PFSK-1 (cell line): ENCODE measurements around the gene TRIP10.

ENCODE experiments used
- FOXP2 ChIP-seq: optimal IDR thresholded peaks from 2 replicates; pipeline ENCODE3; 2011; ENCODE audit warnings: borderline replicate concordance, control low read depth, inconsistent platforms; ENCODE audit not compliant: insufficient read depth; ENCODE audit errors: extremely low read length, extremely low read depth
- POLR2AphosphoS5 ChIP-seq: IDR thresholded peaks from 2 replicates; pipeline ENCODE4 v1.6.1; 2012; ENCODE audit warnings: low read depth, mild to moderate bottlenecking, control low read depth, low read length, moderate library complexity
- SIN3A ChIP-seq: IDR thresholded peaks from 2 replicates; pipeline ENCODE4 v1.6.1; 2012; ENCODE audit warnings: mild to moderate bottlenecking, low read length, moderate library complexity, borderline replicate concordance; ENCODE audit not compliant: insufficient read depth
- TAF1 ChIP-seq: IDR thresholded peaks from 2 replicates; pipeline ENCODE4 v1.6.1; 2012; ENCODE audit warnings: low read length, control low read depth, borderline replicate concordance; ENCODE audit not compliant: insufficient read depth
- TF ChIP-seq, protein P1 (sequence below), 2 experiments: IDR thresholded peaks; 2 replicates each; pipeline versions ENCODE4 v1.6.1 to v1.8.0; 2011 to 2012; ENCODE audit warnings: low read depth in 2 of 2, low read length in 2 of 2, control low read depth in 1 of 2, inconsistent platforms in 1 of 2, mild to moderate bottlenecking in 1 of 2, moderate library complexity in 1 of 2; ENCODE audit not compliant: insufficient read depth in 1 of 2

The TRIP10 gene

DNA sequence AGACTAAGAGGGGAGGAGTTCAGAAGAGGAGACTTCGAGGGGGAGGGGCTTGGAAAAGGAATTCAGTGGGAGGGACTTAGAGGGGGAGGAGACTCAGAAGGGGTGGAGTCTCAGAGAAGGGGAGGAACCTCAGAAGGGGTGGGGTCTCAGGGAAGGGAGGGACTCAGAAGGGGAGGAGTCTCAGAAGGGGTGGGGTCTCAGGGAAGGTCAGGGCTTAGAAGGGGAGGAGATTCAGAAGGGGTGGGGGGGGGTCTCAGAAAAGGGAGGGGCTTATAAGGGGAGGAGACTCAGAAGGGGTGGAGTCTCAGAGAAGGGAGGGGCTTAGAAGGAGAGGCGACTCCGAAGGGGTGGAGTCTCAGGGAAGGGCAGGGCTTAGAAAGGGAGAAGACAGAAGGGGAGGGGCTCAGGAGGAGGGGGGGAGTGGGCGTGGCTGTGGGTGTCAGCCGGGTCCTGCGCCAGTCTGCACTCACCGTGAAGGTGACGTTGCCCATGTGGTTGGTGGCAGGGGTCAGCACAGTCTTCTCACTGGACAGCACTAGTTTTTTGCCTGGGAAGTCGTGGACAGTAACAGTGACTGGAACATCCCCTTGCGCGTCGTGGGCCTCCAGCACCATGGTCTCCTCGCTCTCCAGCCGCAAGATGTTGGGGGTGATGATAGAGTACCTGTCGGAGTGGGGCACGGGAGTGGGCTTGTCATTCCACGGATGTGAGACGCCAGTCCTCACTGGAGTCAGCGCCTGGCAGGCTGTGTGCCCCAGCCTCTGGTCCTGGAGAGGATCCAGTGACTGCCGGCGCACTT, 20.5 kb upstream of the TRIP10 start:
- TF ChIP-seq, protein P1, sequence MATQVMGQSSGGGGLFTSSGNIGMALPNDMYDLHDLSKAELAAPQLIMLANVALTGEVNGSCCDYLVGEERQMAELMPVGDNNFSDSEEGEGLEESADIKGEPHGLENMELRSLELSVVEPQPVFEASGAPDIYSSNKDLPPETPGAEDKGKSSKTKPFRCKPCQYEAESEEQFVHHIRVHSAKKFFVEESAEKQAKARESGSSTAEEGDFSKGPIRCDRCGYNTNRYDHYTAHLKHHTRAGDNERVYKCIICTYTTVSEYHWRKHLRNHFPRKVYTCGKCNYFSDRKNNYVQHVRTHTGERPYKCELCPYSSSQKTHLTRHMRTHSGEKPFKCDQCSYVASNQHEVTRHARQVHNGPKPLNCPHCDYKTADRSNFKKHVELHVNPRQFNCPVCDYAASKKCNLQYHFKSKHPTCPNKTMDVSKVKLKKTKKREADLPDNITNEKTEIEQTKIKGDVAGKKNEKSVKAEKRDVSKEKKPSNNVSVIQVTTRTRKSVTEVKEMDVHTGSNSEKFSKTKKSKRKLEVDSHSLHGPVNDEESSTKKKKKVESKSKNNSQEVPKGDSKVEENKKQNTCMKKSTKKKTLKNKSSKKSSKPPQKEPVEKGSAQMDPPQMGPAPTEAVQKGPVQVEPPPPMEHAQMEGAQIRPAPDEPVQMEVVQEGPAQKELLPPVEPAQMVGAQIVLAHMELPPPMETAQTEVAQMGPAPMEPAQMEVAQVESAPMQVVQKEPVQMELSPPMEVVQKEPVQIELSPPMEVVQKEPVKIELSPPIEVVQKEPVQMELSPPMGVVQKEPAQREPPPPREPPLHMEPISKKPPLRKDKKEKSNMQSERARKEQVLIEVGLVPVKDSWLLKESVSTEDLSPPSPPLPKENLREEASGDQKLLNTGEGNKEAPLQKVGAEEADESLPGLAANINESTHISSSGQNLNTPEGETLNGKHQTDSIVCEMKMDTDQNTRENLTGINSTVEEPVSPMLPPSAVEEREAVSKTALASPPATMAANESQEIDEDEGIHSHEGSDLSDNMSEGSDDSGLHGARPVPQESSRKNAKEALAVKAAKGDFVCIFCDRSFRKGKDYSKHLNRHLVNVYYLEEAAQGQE (IDR thresholded peaks at IDR 0.05; ENCODE audit: insufficient read depth in 1 of 2, low read depth in 2 of 2, low read length in 2 of 2) = no peak
- TF ChIP-seq POLR2AphosphoS5 = no peak
- TF ChIP-seq SIN3A = no peak
- no peak for TF ChIP-seq TAF1
- TF ChIP-seq FOXP2 = no peak

DNA sequence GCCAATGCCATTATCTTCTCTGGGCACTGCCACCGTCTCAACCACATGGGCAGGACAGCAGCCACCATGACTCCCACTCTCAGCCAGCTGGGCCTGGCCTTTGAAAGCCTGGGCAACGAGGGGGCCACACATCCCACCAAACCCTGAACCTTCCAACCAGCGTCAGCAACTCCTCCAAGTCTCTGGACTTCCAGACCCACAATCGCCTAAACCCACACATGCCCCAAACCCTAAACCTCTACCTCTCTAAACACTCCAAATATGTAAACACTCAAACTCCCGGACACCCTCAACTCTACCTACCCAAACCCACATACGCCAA, 20.0 kb upstream of the TRIP10 start:
- no peak for TF ChIP-seq TAF1
- TF ChIP-seq POLR2AphosphoS5 = no peak
- TF ChIP-seq FOXP2 = no peak
- TF ChIP-seq, protein P1 (IDR thresholded peaks at IDR 0.05; ENCODE audit: insufficient read depth in 1 of 2, low read depth in 2 of 2, low read length in 2 of 2) = no peak
- TF ChIP-seq SIN3A = no peak

DNA sequence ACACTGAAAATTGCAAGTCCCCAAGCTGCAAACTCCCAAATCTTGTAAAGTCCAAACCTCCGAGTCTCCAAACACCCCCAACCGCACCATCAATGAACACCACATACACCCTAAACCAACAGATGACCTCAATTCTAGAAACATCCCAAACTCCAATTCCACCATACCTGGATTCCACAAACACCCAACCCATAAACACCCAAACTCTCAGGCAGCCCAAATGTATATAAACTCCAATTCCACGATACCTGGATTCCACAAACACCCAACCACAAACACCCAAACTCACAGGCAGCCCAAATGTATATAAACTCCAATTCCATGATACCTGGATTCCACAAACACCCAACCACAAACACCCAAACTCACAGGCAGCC, 19.5 kb upstream of the TRIP10 start:
- TF ChIP-seq FOXP2 (no peak), TAF1 (no peak), POLR2AphosphoS5 (no peak)

DNA sequence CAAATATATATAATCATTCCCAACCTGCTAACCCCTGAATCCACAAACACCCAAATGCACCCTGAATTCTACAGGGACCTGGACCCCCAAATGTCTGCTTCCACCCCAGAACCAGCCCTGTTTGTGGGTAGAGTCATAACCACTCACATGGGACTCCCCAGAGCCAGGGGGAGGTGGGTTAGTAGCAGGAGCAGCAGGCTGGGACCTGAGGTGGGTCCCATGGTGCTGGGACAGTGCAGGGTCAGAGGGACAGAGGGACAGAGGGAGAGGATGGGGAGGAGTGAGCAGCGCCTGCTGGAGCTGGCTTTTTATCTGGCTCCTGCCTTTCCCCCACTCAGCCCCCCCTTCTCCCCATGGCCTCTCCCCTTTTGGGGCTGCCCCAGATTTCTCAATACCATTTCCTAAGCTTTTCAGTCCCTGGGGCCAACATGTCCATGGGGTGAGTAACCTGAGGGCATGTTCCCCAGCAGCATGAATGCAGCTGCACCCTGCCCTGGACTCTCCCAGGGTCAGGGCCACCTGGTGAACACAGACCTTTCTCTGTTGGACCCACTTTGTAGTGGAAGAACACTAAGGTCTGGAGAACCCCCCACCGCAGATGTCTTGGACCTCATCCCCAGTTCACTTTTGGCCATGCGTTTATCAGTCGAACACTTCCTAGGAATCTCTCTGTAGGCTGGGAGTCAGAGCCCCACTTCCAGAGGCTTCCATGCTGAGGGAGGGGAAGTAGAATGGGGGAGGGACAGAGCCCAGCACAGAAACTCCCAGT, 18.9 kb upstream of the TRIP10 start, which contains the start of gene C3:
C3 (minus strand) TSS at position 282 of the 769 bp plus-strand sequence; CDS start at position 221, 61 bp downstream.
- TF ChIP-seq POLR2AphosphoS5 = no peak
- no peak for TF ChIP-seq FOXP2
- no peak for TF ChIP-seq SIN3A
- no peak for TF ChIP-seq TAF1
- TF ChIP-seq, protein P1 (IDR thresholded peaks at IDR 0.05; ENCODE audit: insufficient read depth in 1 of 2, low read depth in 2 of 2, low read length in 2 of 2) = no peak

DNA sequence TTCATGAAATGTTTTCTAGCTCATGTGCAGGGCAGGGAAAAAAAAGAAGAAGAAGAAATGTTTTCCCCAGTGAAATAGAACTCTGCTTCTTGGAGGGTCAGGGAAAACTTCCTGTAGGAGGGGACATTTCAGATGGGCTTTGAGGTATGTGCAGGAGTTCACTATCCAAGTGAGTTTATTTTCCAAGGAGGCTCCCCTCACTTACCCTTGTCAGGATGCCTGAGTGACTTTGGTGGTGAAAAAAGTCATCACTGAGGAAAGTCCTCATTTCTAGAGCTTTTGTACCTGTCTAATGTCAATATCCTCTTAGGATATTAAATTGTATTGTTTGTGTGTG, 18.4 kb upstream of the TRIP10 start:
- TF ChIP-seq, protein P1 (IDR thresholded peaks at IDR 0.05; ENCODE audit: insufficient read depth in 1 of 2, low read depth in 2 of 2, low read length in 2 of 2) = no peak
- TF ChIP-seq TAF1 (no peak), SIN3A (no peak), FOXP2 (no peak), POLR2AphosphoS5 (no peak)
